Measurements from ENCODE around the gene CAMTA2. TPM values are rescaled to one million over a fixed set of nuclear protein-coding genes. Genes with fewer than 3 reads are reported as not detected.

The CAMTA2 gene
- total RNA-seq, 1 donor from 2014 or later: 0.34 TPM

DNA sequence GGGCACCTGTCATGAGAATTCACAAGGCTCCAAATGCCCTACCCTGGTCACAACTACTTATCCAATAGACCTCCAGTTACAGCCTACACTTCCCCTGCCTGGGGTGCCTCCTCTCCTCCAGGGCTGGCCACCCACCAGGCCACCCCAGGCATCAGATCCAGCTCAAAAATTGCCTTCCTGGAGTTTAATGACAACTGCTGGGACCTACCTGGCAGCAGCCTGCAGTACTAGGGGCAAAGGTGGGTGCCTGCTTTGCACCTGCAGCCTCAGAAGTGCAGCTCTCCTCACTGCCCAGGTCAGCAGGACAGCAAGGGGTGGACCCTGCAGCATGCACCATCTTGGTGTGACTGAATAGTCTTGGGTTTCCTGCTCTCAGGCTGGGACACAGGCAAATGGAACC lies 51.8 kb downstream of the CAMTA2 start:
- H3K4me3 Mint-ChIP-seq: no peak overlapping the region
- no peak overlapping the region for H3K4me3 ChIP-seq

DNA sequence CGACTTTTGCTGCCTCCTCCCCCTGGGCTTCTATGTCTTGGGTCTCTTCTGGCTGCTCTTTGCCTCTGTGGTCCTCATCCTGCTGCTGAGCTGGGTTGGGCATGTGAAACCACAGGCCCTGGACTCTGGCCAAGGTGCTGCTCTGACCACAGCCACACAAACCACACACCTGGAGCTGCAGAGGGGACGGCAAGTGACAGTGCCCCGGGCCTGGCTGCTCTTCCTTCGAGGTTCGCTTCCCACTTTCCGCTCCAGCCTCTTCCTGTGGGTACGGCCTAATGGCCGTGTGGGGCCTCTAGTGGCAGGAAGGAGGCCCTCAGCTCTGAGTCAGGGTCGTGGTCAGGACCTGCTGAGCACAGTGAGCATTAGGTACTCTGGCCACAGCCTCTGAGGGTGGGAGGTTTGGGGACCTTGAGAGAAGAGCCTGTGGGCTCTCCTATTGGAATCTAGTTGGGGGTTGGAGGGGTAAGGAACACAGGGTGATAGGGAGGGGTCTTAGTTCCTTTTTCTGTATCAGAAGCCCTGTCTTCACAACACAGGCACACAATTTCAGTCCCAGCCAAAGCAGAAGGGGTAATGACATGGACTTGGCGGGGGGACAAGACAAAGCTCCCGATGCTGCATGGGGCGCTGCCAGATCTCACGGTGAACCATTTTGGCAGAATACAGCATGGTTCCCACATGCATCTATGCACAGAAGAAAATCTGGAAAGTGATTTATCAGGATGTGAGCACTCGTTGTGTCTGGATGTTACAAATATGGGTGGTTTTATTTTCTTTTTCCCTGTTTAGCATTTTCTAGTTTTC lies 53.1 kb downstream of the CAMTA2 start:
- Histone ChIP-seq H3F3A (ENCODE audit: low read depth) (peaks cover 8% of the 10 kb centered on the region), H3K36me3 (no peaks in the 10 kb centered on the region), H3K4me2 (no peak overlapping the region), H3K9ac (no peak overlapping the region), H3K27me3 (no peaks in the 10 kb centered on the region), H4K20me1 (ENCODE audit: low read depth) (peaks cover 6% of the 10 kb centered on the region), H3K79me2 (ENCODE audit: low read depth) (peaks cover 22% of the 10 kb centered on the region), H3K4me3 (no peak overlapping the region), H3K9me3 (ENCODE audit: low read depth) (no peaks in the 10 kb centered on the region), H2AFZ (replicated peaks) (no peak overlapping the region), H3K4me1 (peaks cover 8% of the 10 kb centered on the region), H3K27ac (no peak overlapping the region)
- H3K27ac Mint-ChIP-seq: peak overlapping the region; percentile 33
- H3K27me3 Mint-ChIP-seq (ENCODE audit: insufficient read depth, low read depth): peaks cover 6% of the 10 kb centered on the region
- H3K4me1 Mint-ChIP-seq: peaks cover 12% of the 10 kb centered on the region
- H3K4me3 Mint-ChIP-seq: peak overlapping the region; percentile 39
- TF ChIP-seq CTCF (IDR thresholded peaks at IDR 0.05): peak; percentile 24
- TF ChIP-seq EZH2 (IDR thresholded peaks at IDR 0.05): no peak
- DNase-seq (ENCODE audit: low spot score): no peak
- H3K36me3 Mint-ChIP-seq: peaks cover 20% of the 10 kb centered on the region
- no peaks in the 10 kb centered on the region for H3K9me3 Mint-ChIP-seq

More for the DNA sequence above, 51.8 kb downstream of the CAMTA2 start:
- Mint-ChIP-seq H3K27me3 (ENCODE audit: insufficient read depth, low read depth) (peaks cover 6% of the 10 kb centered on the region), H3K4me1 (peaks cover 14% of the 10 kb centered on the region), H3K36me3 (peaks cover 18% of the 10 kb centered on the region), H3K27ac (no peak overlapping the region), H3K9me3 (no peaks in the 10 kb centered on the region)
- Histone ChIP-seq H3K4me2 (no peak overlapping the region), H3K27me3 (no peaks in the 10 kb centered on the region), H4K20me1 (ENCODE audit: low read depth) (peaks cover 8% of the 10 kb centered on the region), H3K9me3 (ENCODE audit: low read depth) (no peaks in the 10 kb centered on the region), H3K9ac (no peak overlapping the region), H3F3A (ENCODE audit: low read depth) (peaks cover 20% of the 10 kb centered on the region), H3K27ac (no peak overlapping the region), H3K4me1 (peaks cover 8% of the 10 kb centered on the region), H3K36me3 (no peaks in the 10 kb centered on the region), H2AFZ (replicated peaks) (no peak overlapping the region), H3K79me2 (ENCODE audit: low read depth) (peaks cover 25% of the 10 kb centered on the region)
- DNase-seq (ENCODE audit: low spot score): no peak
- no peak for TF ChIP-seq EZH2 (IDR thresholded peaks at IDR 0.05)
- TF ChIP-seq CTCF (IDR thresholded peaks at IDR 0.05): no peak
- TF ChIP-seq EZH2phosphoT487 (IDR thresholded peaks at IDR 0.05): no peak

DNA sequence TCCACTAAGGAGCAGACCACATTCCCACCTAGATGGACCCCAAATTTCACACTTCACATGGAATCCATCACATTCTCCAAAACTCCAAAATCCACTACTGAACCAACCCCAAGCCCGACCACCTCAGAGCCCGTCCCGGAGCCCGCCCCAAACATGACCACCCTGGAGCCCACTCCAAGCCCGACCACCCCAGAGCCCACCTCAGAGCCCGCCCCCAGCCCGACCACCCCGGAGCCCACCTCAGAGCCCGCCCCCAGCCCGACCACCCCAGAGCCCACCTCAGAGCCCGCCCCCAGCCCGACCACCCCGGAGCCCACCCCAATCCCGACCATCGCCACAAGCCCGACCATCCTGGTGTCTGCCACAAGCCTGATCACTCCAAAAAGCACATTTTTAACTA lies 53.8 kb downstream of the CAMTA2 start:
- H2AFZ ChIP-seq (replicated peaks): no peak overlapping the region
- H3F3A ChIP-seq (ENCODE audit: low read depth): peaks cover 3% of the 10 kb centered on the region
- H3K79me2 ChIP-seq (ENCODE audit: low read depth): peaks cover 15% of the 10 kb centered on the region
- TF ChIP-seq EZH2phosphoT487 (IDR thresholded peaks at IDR 0.05) (no peak), EZH2 (IDR thresholded peaks at IDR 0.05) (no peak), CTCF (IDR thresholded peaks at IDR 0.05) (no peak)
- no peak overlapping the region for H3K4me3 ChIP-seq
- peaks cover 3% of the 10 kb centered on the region for H3K4me1 ChIP-seq
- H3K4me3 Mint-ChIP-seq: no peak overlapping the region
- H3K4me1 Mint-ChIP-seq: peaks cover 7% of the 10 kb centered on the region
- H3K27ac Mint-ChIP-seq: no peak overlapping the region
- H4K20me1 ChIP-seq (ENCODE audit: low read depth): no peaks in the 10 kb centered on the region
- H3K27me3 ChIP-seq: no peaks in the 10 kb centered on the region
- no peak overlapping the region for H3K27ac ChIP-seq
- no peak overlapping the region for H3K4me2 ChIP-seq
- no peaks in the 10 kb centered on the region for H3K9me3 Mint-ChIP-seq
- no peak overlapping the region for H3K9ac ChIP-seq
- DNase-seq (ENCODE audit: low spot score): no peak
- H3K36me3 ChIP-seq: no peaks in the 10 kb centered on the region
- peaks cover 6% of the 10 kb centered on the region for H3K27me3 Mint-ChIP-seq (ENCODE audit: insufficient read depth, low read depth)
- H3K9me3 ChIP-seq (ENCODE audit: low read depth): no peaks in the 10 kb centered on the region
- H3K36me3 Mint-ChIP-seq: peaks cover 23% of the 10 kb centered on the region

Measured in neural progenitor cell (in vitro differentiated cells).